Osteocyte (in vitro differentiated cells): ENCODE data around the gene GGA2. TPM values are rescaled to one million over a fixed set of nuclear protein-coding genes. Genes with fewer than 3 reads are reported as not detected.
"Not testable (repeated sequence)": the region's sequence is repeated elsewhere in the genome, so short reads cannot be mapped to it uniquely, and the experiment has no call there.

Experiments used
- DNase-seq: peaks from one replicate; pipeline ENCODE4 v3.0.0; 2021; ENCODE audit warnings: mixed read lengths; ENCODE audit not compliant: unreplicated experiment; ENCODE audit errors: extremely low spot score
- H3K27ac Mint-ChIP-seq: one replicate; pipeline ENCODE4 v1.8.0; 2021; ENCODE audit warnings: mild to moderate bottlenecking, mixed read lengths; ENCODE audit not compliant: unreplicated experiment
- H3K27me3 Mint-ChIP-seq: one replicate; pipeline ENCODE4 v1.8.0; 2021; ENCODE audit warnings: mixed read lengths; ENCODE audit not compliant: unreplicated experiment
- H3K36me3 Mint-ChIP-seq: one replicate; pipeline ENCODE4 v1.8.0; 2021; ENCODE audit warnings: mixed read lengths; ENCODE audit not compliant: unreplicated experiment
- H3K4me1 Mint-ChIP-seq: one replicate; pipeline ENCODE4 v1.8.0; 2021; ENCODE audit warnings: mixed read lengths; ENCODE audit not compliant: unreplicated experiment
- H3K4me3 Mint-ChIP-seq: one replicate; pipeline ENCODE4 v1.8.0; 2021; ENCODE audit warnings: mild to moderate bottlenecking, moderate library complexity, mixed read lengths; ENCODE audit not compliant: unreplicated experiment
- H3K9me3 Mint-ChIP-seq: one replicate; pipeline ENCODE4 v1.8.0; 2021; ENCODE audit warnings: mixed read lengths; ENCODE audit not compliant: unreplicated experiment
- total RNA-seq: library from RNA; stranded (reverse); gene quantifications from 2 replicates; pipeline ENCODE4 v1.2.1, GENCODE V29; 2021
- TF ChIP-seq, protein P1 (sequence below): fragments of 200-600 bp; sonication (generic); IDR thresholded peaks from 2 replicates; pipeline ENCODE4 v1.5.0; 2021; ENCODE audit warnings: antibody characterized with exemption, mild to moderate bottlenecking, moderate library complexity

GGA2 gene
- total RNA-seq, 1 donor from 2014 or later, result 59.7 TPM

- DNase-seq, result no peak
- H3K36me3 Mint-ChIP-seq, result peaks cover 48% of the 10 kb centered on the region
- H3K27ac Mint-ChIP-seq, result no peak overlapping the region
- peaks cover 1% of the 10 kb centered on the region for H3K4me1 Mint-ChIP-seq
- H3K27me3 Mint-ChIP-seq, result no peaks in the 10 kb centered on the region
- H3K9me3 Mint-ChIP-seq, result no peaks in the 10 kb centered on the region
- H3K4me3 Mint-ChIP-seq, result no peak overlapping the region
- TF ChIP-seq, protein P1, sequence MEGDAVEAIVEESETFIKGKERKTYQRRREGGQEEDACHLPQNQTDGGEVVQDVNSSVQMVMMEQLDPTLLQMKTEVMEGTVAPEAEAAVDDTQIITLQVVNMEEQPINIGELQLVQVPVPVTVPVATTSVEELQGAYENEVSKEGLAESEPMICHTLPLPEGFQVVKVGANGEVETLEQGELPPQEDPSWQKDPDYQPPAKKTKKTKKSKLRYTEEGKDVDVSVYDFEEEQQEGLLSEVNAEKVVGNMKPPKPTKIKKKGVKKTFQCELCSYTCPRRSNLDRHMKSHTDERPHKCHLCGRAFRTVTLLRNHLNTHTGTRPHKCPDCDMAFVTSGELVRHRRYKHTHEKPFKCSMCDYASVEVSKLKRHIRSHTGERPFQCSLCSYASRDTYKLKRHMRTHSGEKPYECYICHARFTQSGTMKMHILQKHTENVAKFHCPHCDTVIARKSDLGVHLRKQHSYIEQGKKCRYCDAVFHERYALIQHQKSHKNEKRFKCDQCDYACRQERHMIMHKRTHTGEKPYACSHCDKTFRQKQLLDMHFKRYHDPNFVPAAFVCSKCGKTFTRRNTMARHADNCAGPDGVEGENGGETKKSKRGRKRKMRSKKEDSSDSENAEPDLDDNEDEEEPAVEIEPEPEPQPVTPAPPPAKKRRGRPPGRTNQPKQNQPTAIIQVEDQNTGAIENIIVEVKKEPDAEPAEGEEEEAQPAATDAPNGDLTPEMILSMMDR, result no peak
These were observed 24.5 kb downstream of the GGA2 start for GRCh38 chr16:23485841-23486240.

DNA sequence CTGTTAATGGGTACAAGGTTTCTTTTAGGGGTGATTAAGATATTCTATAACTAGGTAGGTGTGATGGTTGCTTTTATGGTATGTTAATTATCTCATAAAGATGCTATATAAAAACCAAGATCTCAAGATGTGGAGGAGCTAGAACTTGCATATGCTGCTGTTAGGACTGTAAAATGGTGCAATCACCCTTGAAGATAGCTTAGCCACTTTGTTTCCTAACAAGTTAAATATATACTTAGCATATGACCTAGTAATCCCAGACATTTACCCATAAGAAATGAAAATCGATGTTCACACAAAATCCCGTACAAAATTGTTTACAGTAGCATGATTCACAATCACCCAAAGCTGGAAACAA, 25.1 kb downstream of the GGA2 start:
- Mint-ChIP-seq H3K4me1 (no peaks in the 10 kb centered on the region), H3K36me3 (peaks cover 45% of the 10 kb centered on the region)
- TF ChIP-seq, protein P1, result no peak

DNA sequence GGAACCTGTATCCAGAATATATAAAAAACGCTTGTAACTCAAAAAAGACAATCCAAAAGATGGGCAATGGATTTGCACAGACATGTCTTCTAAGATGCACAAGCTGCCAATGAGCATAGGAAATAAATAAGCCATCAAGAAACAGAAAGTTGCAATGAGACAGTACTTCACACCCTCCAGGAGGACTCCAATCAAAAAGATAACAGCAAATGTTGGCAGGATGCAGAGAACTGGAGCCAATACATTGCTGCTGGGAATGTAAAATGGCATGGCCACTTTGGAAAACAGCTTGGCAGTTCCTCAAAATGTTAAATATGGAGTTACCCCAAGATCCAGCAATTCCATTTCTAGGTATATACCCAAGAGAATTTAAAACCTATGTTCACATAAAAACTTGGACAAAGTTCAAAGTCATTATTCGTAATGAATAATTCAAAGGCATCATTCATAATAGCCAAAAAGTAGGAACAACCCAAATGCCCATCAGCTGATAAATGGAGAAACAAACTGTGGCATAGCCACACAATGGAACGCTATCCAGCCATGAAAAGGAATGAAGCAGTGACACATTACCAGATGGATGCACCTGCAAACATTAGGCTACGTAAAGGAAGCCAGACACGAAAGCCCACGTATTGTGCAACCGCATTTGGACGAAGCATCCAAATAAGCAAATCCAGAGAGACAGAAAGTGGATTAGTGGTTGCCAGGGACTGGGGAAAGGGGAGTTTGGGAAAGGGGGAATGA, 25.6 kb downstream of the GGA2 start:
- Mint-ChIP-seq H3K4me1 (no peaks in the 10 kb centered on the region), H3K36me3 (peaks cover 48% of the 10 kb centered on the region), H3K9me3 (no peaks in the 10 kb centered on the region), H3K27ac (no peak overlapping the region), H3K27me3 (no peaks in the 10 kb centered on the region), H3K4me3 (no peak overlapping the region)
- TF ChIP-seq, protein P1, result no peak
- DNase-seq, result no peak

More for the DNA sequence above, 25.1 kb downstream of the GGA2 start:
- H3K27me3 Mint-ChIP-seq, result no peaks in the 10 kb centered on the region
- H3K9me3 Mint-ChIP-seq, result no peaks in the 10 kb centered on the region
- no peak overlapping the region for H3K4me3 Mint-ChIP-seq
- H3K27ac Mint-ChIP-seq, result no peak overlapping the region
- no peak for DNase-seq

- not testable (repeated sequence) for H3K4me1 Mint-ChIP-seq
These were observed 26.8 kb downstream of the GGA2 start for GRCh38 chr16:23483492-23483891.

DNA sequence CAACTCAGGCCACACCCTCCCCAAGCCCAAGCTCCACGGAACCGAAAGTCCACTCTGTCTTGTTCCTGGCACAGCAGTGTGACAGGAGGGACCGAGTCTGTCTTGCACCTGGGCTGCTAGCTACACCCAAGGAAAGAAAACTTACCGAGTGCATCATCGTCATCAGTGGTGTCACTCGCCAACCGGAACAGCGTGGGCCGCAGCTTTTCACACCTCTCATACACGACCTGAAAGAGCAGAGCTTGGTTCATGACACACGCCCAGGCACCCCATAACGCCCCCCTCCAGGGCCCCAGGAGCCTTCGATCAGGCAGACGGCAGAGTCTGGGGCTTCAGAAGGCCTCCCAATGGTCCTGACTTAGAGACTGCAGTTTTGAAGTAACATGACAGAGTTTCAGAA, 27.5 kb downstream of the GGA2 start:
- DNase-seq, result no peak
- Mint-ChIP-seq H3K9me3 (no peaks in the 10 kb centered on the region), H3K27me3 (no peaks in the 10 kb centered on the region), H3K36me3 (peaks cover 54% of the 10 kb centered on the region), H3K4me3 (no peak overlapping the region), H3K27ac (no peak overlapping the region), H3K4me1 (no peaks in the 10 kb centered on the region)
- TF ChIP-seq, protein P1, result no peak

More at GRCh38 chr16:23483492-23483891, 26.8 kb downstream of the GGA2 start:
- H3K9me3 Mint-ChIP-seq, DNase-seq, H3K27ac Mint-ChIP-seq, H3K27me3 Mint-ChIP-seq, H3K4me3 Mint-ChIP-seq: not testable (repeated sequence)
- H3K36me3 Mint-ChIP-seq, result peaks cover 52% of the 10 kb centered on the region
